Measurements from ENCODE around the gene ZNF813.
"Not testable (repeated sequence)": the region's sequence is repeated elsewhere in the genome, so short reads cannot be mapped to it uniquely, and the experiment has no call there.

Gene ZNF813

GRCh38 chr19:53485046-53486004, 17.8 kb downstream of the ZNF813 start:
- no peak for DNase-seq (ENCODE audit: low read depth)
- Histone ChIP-seq H3K4me1 (ENCODE audit: control insufficient read depth, insufficient read depth, low read length) (no peaks in the 10 kb centered on the region), H3K9me3 (ENCODE audit: control insufficient read depth, low read length) (peaks cover 32% of the 10 kb centered on the region), H3K36me3 (ENCODE audit: control insufficient read depth, insufficient read depth, low read length, severe bottlenecking) (peaks cover 51% of the 10 kb centered on the region), H3K4me3 (ENCODE audit: low read length) (no peak overlapping the region), H3K27me3 (replicated peaks; ENCODE audit: control insufficient read depth, insufficient read depth, low read length) (no peaks in the 10 kb centered on the region), H3K9ac (ENCODE audit: low read length) (no peak overlapping the region)

- Histone ChIP-seq H3K4me3 (ENCODE audit: low read length) (peak overlapping the region; percentile 31), H3K9me3 (ENCODE audit: control insufficient read depth, low read length) (peaks cover 52% of the 10 kb centered on the region), H3K27me3 (replicated peaks; ENCODE audit: control insufficient read depth, insufficient read depth, low read length) (no peaks in the 10 kb centered on the region), H3K36me3 (ENCODE audit: control insufficient read depth, insufficient read depth, low read length, severe bottlenecking) (peaks cover 48% of the 10 kb centered on the region), H3K9ac (ENCODE audit: low read length) (no peak overlapping the region), H3K4me1 (ENCODE audit: control insufficient read depth, insufficient read depth, low read length) (no peaks in the 10 kb centered on the region)
- DNase-seq (ENCODE audit: low read depth) = no peak
These were observed 24.6 kb downstream of the ZNF813 start for GRCh38 chr19:53492153-53492552.

- not testable (repeated sequence) for H3K4me3 ChIP-seq (ENCODE audit: low read length); H3K27me3 ChIP-seq (replicated peaks; ENCODE audit: control insufficient read depth, insufficient read depth, low read length); H3K36me3 ChIP-seq (ENCODE audit: control insufficient read depth, insufficient read depth, low read length, severe bottlenecking); H3K9ac ChIP-seq (ENCODE audit: low read length); H3K4me1 ChIP-seq (ENCODE audit: control insufficient read depth, insufficient read depth, low read length)
- peaks cover 18% of the 10 kb centered on the region for H3K9me3 ChIP-seq (ENCODE audit: control insufficient read depth, low read length)
- peak; percentile 11 for DNase-seq (ENCODE audit: low read depth)
These were observed 29.9 kb downstream of the ZNF813 start for GRCh38 chr19:53497311-53498023.

GRCh38 chr19:53498024-53498395, 30.5 kb downstream of the ZNF813 start:
- not testable (repeated sequence) for H3K4me1 ChIP-seq (ENCODE audit: control insufficient read depth, insufficient read depth, low read length); DNase-seq (ENCODE audit: low read depth); H3K9ac ChIP-seq (ENCODE audit: low read length); H3K4me3 ChIP-seq (ENCODE audit: low read length); H3K27me3 ChIP-seq (replicated peaks; ENCODE audit: control insufficient read depth, insufficient read depth, low read length); H3K36me3 ChIP-seq (ENCODE audit: control insufficient read depth, insufficient read depth, low read length, severe bottlenecking)
- peaks cover 12% of the 10 kb centered on the region for H3K9me3 ChIP-seq (ENCODE audit: control insufficient read depth, low read length)

GRCh38 chr19:53503151-53503550, 35.6 kb downstream of the ZNF813 start:
- not testable (repeated sequence) for H3K9ac ChIP-seq (ENCODE audit: low read length); H3K36me3 ChIP-seq (ENCODE audit: control insufficient read depth, insufficient read depth, low read length, severe bottlenecking); H3K27me3 ChIP-seq (replicated peaks; ENCODE audit: control insufficient read depth, insufficient read depth, low read length); H3K9me3 ChIP-seq (ENCODE audit: control insufficient read depth, low read length); DNase-seq (ENCODE audit: low read depth); H3K4me3 ChIP-seq (ENCODE audit: low read length)
- peaks cover 17% of the 10 kb centered on the region for H3K4me1 ChIP-seq (ENCODE audit: control insufficient read depth, insufficient read depth, low read length)

- H3K27me3 ChIP-seq (replicated peaks; ENCODE audit: control insufficient read depth, insufficient read depth, low read length); H3K9ac ChIP-seq (ENCODE audit: low read length); DNase-seq (ENCODE audit: low read depth); H3K36me3 ChIP-seq (ENCODE audit: control insufficient read depth, insufficient read depth, low read length, severe bottlenecking); H3K9me3 ChIP-seq (ENCODE audit: control insufficient read depth, low read length): not testable (repeated sequence)
- peak overlapping the region; percentile 74 for H3K4me3 ChIP-seq (ENCODE audit: low read length)
- peaks cover 24% of the 10 kb centered on the region for H3K4me1 ChIP-seq (ENCODE audit: control insufficient read depth, insufficient read depth, low read length)
These were observed 36.3 kb downstream of the ZNF813 start for GRCh38 chr19:53503671-53504364.

- peak overlapping the region; percentile 74 for H3K4me3 ChIP-seq (ENCODE audit: low read length)
- H3K4me1 ChIP-seq (ENCODE audit: control insufficient read depth, insufficient read depth, low read length) = peaks cover 24% of the 10 kb centered on the region
- H3K27me3 ChIP-seq (replicated peaks; ENCODE audit: control insufficient read depth, insufficient read depth, low read length); H3K36me3 ChIP-seq (ENCODE audit: control insufficient read depth, insufficient read depth, low read length, severe bottlenecking); H3K9me3 ChIP-seq (ENCODE audit: control insufficient read depth, low read length): not testable (repeated sequence)
- peak overlapping the region; percentile 85 for H3K9ac ChIP-seq (ENCODE audit: low read length)
- peak; percentile 46 for DNase-seq (ENCODE audit: low read depth)
These were observed 36.8 kb downstream of the ZNF813 start for GRCh38 chr19:53504365-53504703.

- H3K4me3 ChIP-seq (ENCODE audit: low read length) = peak overlapping the region; percentile 74
These were observed 37.4 kb downstream of the ZNF813 start for GRCh38 chr19:53504885-53505284.

GRCh38 chr19:53506728-53507127, 39.2 kb downstream of the ZNF813 start:
- Histone ChIP-seq H3K9ac (ENCODE audit: low read length) (no peak overlapping the region), H3K4me3 (ENCODE audit: low read length) (no peak overlapping the region), H3K9me3 (ENCODE audit: control insufficient read depth, low read length) (no peaks in the 10 kb centered on the region), H3K4me1 (ENCODE audit: control insufficient read depth, insufficient read depth, low read length) (peaks cover 24% of the 10 kb centered on the region), H3K36me3 (ENCODE audit: control insufficient read depth, insufficient read depth, low read length, severe bottlenecking) (no peaks in the 10 kb centered on the region), H3K27me3 (replicated peaks; ENCODE audit: control insufficient read depth, insufficient read depth, low read length) (peaks cover 4% of the 10 kb centered on the region)
- DNase-seq (ENCODE audit: low read depth) = no peak

More at GRCh38 chr19:53504885-53505284, 37.4 kb downstream of the ZNF813 start:
- DNase-seq (ENCODE audit: low read depth) = no peak
- Histone ChIP-seq H3K27me3 (replicated peaks; ENCODE audit: control insufficient read depth, insufficient read depth, low read length) (peaks cover 4% of the 10 kb centered on the region), H3K9me3 (ENCODE audit: control insufficient read depth, low read length) (peaks cover 2% of the 10 kb centered on the region), H3K9ac (ENCODE audit: low read length) (peak overlapping the region; percentile 85), H3K36me3 (ENCODE audit: control insufficient read depth, insufficient read depth, low read length, severe bottlenecking) (no peaks in the 10 kb centered on the region), H3K4me1 (ENCODE audit: control insufficient read depth, insufficient read depth, low read length) (peaks cover 24% of the 10 kb centered on the region)

- peak overlapping the region; percentile 5 for H3K9ac ChIP-seq (ENCODE audit: low read length)
- peak; percentile 15 for DNase-seq (ENCODE audit: low read depth)
- peaks cover 4% of the 10 kb centered on the region for H3K27me3 ChIP-seq (replicated peaks; ENCODE audit: control insufficient read depth, insufficient read depth, low read length)
- no peaks in the 10 kb centered on the region for H3K9me3 ChIP-seq (ENCODE audit: control insufficient read depth, low read length)
- peak overlapping the region; percentile 14 for H3K4me3 ChIP-seq (ENCODE audit: low read length)
- H3K36me3 ChIP-seq (ENCODE audit: control insufficient read depth, insufficient read depth, low read length, severe bottlenecking) = no peaks in the 10 kb centered on the region
- peaks cover 24% of the 10 kb centered on the region for H3K4me1 ChIP-seq (ENCODE audit: control insufficient read depth, insufficient read depth, low read length)
These were observed 40.2 kb downstream of the ZNF813 start for GRCh38 chr19:53507523-53508442.

Data from adipocyte (in vitro differentiated cells).